ENCODE results near the gene GZMA.
"Not testable (repeated sequence)": the region's sequence is repeated elsewhere in the genome, so short reads cannot be mapped to it uniquely, and the experiment has no call there.

GRCh38 chr5:55091011-55091410 is 11.4 kb upstream of the GZMA start:
- TF ChIP-seq CTCF, POLR2A (IDR thresholded peaks at IDR 0.05): not testable (repeated sequence)
